Vagina (tissue), 2 donors: ENCODE results near the gene RPTOR.

Source experiments
- POLR2AphosphoS5 ChIP-seq, 2 donors: sonication (generic); formaldehyde crosslinking; IDR thresholded peaks; one replicate each; pipeline ENCODE4 v1.9.0; 2017; ENCODE audit warnings: antibody characterized with exemption in 2 of 2, mild to moderate bottlenecking in 2 of 2, low read depth in 1 of 2; ENCODE audit not compliant: insufficient read depth in 1 of 2
- TF ChIP-seq, protein P1 (sequence below), 3 experiments: fragments of 450-650 bp in 2 of 3; fragments of 200-600 bp in 1 of 3; sonication (generic) in 1 of 3; IDR thresholded peaks; one replicate each; pipeline ENCODE4 v1.5.1; 2017 to 2019; ENCODE audit warnings: antibody characterized with exemption in 3 of 3, mild to moderate bottlenecking in 2 of 3, moderate library complexity in 2 of 3

DNA sequence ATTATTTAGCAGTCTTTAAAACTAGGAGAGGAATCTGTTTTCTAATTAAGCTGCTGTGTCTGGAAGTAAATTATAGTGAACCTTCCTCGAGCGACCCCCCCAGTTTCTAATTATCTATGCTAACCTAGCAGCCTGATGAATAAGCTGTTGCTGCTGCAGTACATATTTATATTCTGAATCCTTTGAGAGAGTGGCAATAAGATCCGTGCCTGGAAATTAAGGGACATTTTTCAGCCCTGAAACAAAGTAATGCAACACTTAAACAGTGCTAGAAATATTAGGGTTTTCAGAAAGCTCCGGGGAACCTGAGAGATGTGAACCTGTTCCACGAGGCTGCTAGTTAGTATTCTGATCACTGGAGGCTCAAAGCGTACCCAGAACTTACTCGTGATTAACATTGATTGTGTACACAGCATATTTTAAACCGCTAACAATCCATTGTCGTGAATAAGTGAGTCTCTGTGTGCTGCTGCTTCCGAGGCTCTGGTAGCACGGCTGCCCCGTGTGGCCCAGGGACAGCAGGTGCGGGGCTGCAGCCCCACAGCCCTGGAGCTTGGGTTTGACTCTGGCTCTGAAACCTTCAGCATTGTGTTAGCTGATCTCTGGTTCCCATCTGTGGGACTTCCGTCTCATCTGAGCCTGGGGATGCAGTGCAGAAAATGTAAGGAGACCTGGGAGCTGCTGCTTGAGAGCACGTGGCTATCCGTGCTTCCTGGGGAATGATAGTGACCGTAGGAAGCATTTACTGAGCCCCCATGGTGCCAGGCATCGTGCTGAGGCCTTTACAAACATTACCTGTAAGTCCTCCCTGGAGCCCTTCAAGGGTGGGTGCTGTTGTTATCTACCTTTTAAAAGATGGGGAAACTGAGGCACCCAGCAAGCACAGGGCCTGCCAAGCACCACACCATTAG, 256.1 kb downstream of the RPTOR start:
- TF ChIP-seq, protein P1, sequence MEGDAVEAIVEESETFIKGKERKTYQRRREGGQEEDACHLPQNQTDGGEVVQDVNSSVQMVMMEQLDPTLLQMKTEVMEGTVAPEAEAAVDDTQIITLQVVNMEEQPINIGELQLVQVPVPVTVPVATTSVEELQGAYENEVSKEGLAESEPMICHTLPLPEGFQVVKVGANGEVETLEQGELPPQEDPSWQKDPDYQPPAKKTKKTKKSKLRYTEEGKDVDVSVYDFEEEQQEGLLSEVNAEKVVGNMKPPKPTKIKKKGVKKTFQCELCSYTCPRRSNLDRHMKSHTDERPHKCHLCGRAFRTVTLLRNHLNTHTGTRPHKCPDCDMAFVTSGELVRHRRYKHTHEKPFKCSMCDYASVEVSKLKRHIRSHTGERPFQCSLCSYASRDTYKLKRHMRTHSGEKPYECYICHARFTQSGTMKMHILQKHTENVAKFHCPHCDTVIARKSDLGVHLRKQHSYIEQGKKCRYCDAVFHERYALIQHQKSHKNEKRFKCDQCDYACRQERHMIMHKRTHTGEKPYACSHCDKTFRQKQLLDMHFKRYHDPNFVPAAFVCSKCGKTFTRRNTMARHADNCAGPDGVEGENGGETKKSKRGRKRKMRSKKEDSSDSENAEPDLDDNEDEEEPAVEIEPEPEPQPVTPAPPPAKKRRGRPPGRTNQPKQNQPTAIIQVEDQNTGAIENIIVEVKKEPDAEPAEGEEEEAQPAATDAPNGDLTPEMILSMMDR (IDR thresholded peaks at IDR 0.05), result no peak
- TF ChIP-seq POLR2AphosphoS5 (IDR thresholded peaks at IDR 0.05; ENCODE audit: insufficient read depth in 1 of 2, low read depth in 1 of 2), result no peak
